Measurements from ENCODE around the gene ELP4.

The ELP4 gene

GRCh38 chr11:31500560-31500959 is 9.0 kb upstream of the ELP4 start:
- H3K4me3 ChIP-seq (ENCODE audit: low read depth, low read length): no peak overlapping the region
- TF ChIP-seq CTCF (conservative IDR thresholded peaks at IDR 0.05; ENCODE audit: low read depth, low read length): no peak
- DNase-seq (ENCODE audit: low read depth): peak; percentile 68

- no peak for DNase-seq (ENCODE audit: low read depth)
- TF ChIP-seq CTCF (conservative IDR thresholded peaks at IDR 0.05; ENCODE audit: low read depth, low read length): no peak
- peak overlapping the region; percentile 100 for H3K4me3 ChIP-seq (ENCODE audit: low read depth, low read length)
Observed at GRCh38 chr11:31509051-31509428, 527 bp upstream of the ELP4 start.

- no peak for DNase-seq (ENCODE audit: low read depth)
- TF ChIP-seq CTCF (conservative IDR thresholded peaks at IDR 0.05; ENCODE audit: low read depth, low read length): no peak
- no peak overlapping the region for H3K4me3 ChIP-seq (ENCODE audit: low read depth, low read length)
Observed at GRCh38 chr11:31512117-31512516, 2.5 kb downstream of the ELP4 start.

- no peak for DNase-seq (ENCODE audit: low read depth)
- no peak overlapping the region for H3K4me3 ChIP-seq (ENCODE audit: low read depth, low read length)
- TF ChIP-seq CTCF (conservative IDR thresholded peaks at IDR 0.05; ENCODE audit: low read depth, low read length): no peak
Observed at GRCh38 chr11:31521497-31522150, 12.1 kb downstream of the ELP4 start.

GRCh38 chr11:31529189-31529588 is 19.6 kb downstream of the ELP4 start:
- no peak overlapping the region for H3K4me3 ChIP-seq (ENCODE audit: low read depth, low read length)
- TF ChIP-seq CTCF (conservative IDR thresholded peaks at IDR 0.05; ENCODE audit: low read depth, low read length): no peak
- no peak for DNase-seq (ENCODE audit: low read depth)

- H3K4me3 ChIP-seq (ENCODE audit: low read depth, low read length): no peak overlapping the region
- no peak for TF ChIP-seq CTCF (conservative IDR thresholded peaks at IDR 0.05; ENCODE audit: low read depth, low read length)
- DNase-seq (ENCODE audit: low read depth): no peak
Observed at GRCh38 chr11:31529701-31530100, 20.1 kb downstream of the ELP4 start.

- no peak for DNase-seq (ENCODE audit: low read depth)
Observed at GRCh38 chr11:31531293-31531692, 21.7 kb downstream of the ELP4 start.

More at GRCh38 chr11:31531293-31531692, 21.7 kb downstream of the ELP4 start:
- H3K4me3 ChIP-seq (ENCODE audit: low read depth, low read length): no peak overlapping the region
- TF ChIP-seq CTCF (conservative IDR thresholded peaks at IDR 0.05; ENCODE audit: low read depth, low read length): no peak
